SK-N-SH treated with all-trans-retinoic acid at 6 μM for 48 hours (cell line): Measurements from ENCODE around the gene TIMP4.

Experiments
- ATAC-seq: fragments of 200-7000 bp; cut with Tn5 transposase; 3 replicates; pipeline ENCODE4 v1.9.1; 2020; ENCODE audit warnings: mild to moderate bottlenecking, moderate library complexity
- BACH2 ChIP-seq: fragments of 250-450 bp; sonication (Bioruptor Pico); IDR thresholded peaks from 2 replicates; pipeline ENCODE4 v1.9.0; 2021; ENCODE audit warnings: mild to moderate bottlenecking, borderline replicate concordance
- CSDC2 ChIP-seq: fragments of 250-450 bp; sonication (Bioruptor Pico); IDR thresholded peaks from 2 replicates; pipeline ENCODE4 v1.5.0; 2020; ENCODE audit warnings: mild to moderate bottlenecking, moderate library complexity
- ESRRG ChIP-seq: fragments of 250-450 bp; sonication (Bioruptor Pico); IDR thresholded peaks from 2 replicates; pipeline ENCODE4 v1.6.1; 2021; ENCODE audit warnings: mild to moderate bottlenecking
- PPARA ChIP-seq: fragments of 250-450 bp; sonication (Bioruptor Pico); IDR thresholded peaks from 2 replicates; pipeline ENCODE4 v1.5.0; 2020; ENCODE audit warnings: mild to moderate bottlenecking, borderline replicate concordance
- SNAI2 ChIP-seq: fragments of 250-450 bp; sonication (Bioruptor Pico); IDR thresholded peaks from 2 replicates; pipeline ENCODE4 v1.5.0; 2020; ENCODE audit warnings: mild to moderate bottlenecking, moderate library complexity
- TOX ChIP-seq: fragments of 250-450 bp; sonication (Bioruptor Pico); IDR thresholded peaks from 2 replicates; pipeline ENCODE4 v1.8.0; 2021; ENCODE audit warnings: mild to moderate bottlenecking, moderate library complexity, borderline replicate concordance
- ZC3H10 ChIP-seq: fragments of 250-450 bp; sonication (Bioruptor Pico); IDR thresholded peaks from 2 replicates; pipeline ENCODE4 v1.5.1; 2021; ENCODE audit warnings: mild to moderate bottlenecking, moderate library complexity
- ZFP3 ChIP-seq: fragments of 250-450 bp; sonication (Bioruptor Pico); IDR thresholded peaks from 2 replicates; pipeline ENCODE4 v1.5.0; 2020; ENCODE audit warnings: mild to moderate bottlenecking, moderate library complexity
- ZFP30 ChIP-seq: fragments of 450-650 bp; formaldehyde crosslinking; IDR thresholded peaks from 2 replicates; pipeline ENCODE4 v1.5.0; 2022; ENCODE audit warnings: mild to moderate bottlenecking, moderate library complexity
- ZNF565 ChIP-seq: fragments of 450-650 bp; formaldehyde crosslinking; conservative IDR thresholded peaks from 2 replicates; pipeline ENCODE4 v1.5.0; 2020; ENCODE audit warnings: low read depth, mild to moderate bottlenecking, moderate library complexity
- ZNF70 ChIP-seq: fragments of 450-650 bp; formaldehyde crosslinking; IDR thresholded peaks from 2 replicates; pipeline ENCODE4 v1.5.0; 2020; ENCODE audit warnings: mild to moderate bottlenecking, moderate library complexity
- ZNF8 ChIP-seq: fragments of 450-650 bp; formaldehyde crosslinking; IDR thresholded peaks from 2 replicates; pipeline ENCODE4 v1.5.0; 2020; ENCODE audit warnings: mild to moderate bottlenecking, moderate library complexity
- TF ChIP-seq, protein P1 (sequence below): fragments of 250-450 bp; sonication (Bioruptor Pico); IDR thresholded peaks from 2 replicates; pipeline ENCODE4 v1.8.0; 2021; ENCODE audit warnings: low read depth, mild to moderate bottlenecking, moderate library complexity, borderline replicate concordance
- TF ChIP-seq, protein P2 (sequence below): fragments of 250-450 bp; sonication (Bioruptor Pico); IDR thresholded peaks from 2 replicates; pipeline ENCODE4 v1.5.0; 2020; ENCODE audit warnings: mild to moderate bottlenecking, moderate library complexity
- TF ChIP-seq, protein P3 (sequence below): fragments of 250-450 bp; sonication (Bioruptor Pico); IDR thresholded peaks from 2 replicates; pipeline ENCODE4 v1.5.1; 2021; ENCODE audit warnings: mild to moderate bottlenecking, moderate library complexity
- TF ChIP-seq, protein P4 (sequence below): fragments of 250-450 bp; sonication (Bioruptor Pico); IDR thresholded peaks from 2 replicates; pipeline ENCODE4 v1.8.0; 2020; ENCODE audit warnings: mild to moderate bottlenecking, moderate library complexity, borderline replicate concordance

The TIMP4 gene

DNA sequence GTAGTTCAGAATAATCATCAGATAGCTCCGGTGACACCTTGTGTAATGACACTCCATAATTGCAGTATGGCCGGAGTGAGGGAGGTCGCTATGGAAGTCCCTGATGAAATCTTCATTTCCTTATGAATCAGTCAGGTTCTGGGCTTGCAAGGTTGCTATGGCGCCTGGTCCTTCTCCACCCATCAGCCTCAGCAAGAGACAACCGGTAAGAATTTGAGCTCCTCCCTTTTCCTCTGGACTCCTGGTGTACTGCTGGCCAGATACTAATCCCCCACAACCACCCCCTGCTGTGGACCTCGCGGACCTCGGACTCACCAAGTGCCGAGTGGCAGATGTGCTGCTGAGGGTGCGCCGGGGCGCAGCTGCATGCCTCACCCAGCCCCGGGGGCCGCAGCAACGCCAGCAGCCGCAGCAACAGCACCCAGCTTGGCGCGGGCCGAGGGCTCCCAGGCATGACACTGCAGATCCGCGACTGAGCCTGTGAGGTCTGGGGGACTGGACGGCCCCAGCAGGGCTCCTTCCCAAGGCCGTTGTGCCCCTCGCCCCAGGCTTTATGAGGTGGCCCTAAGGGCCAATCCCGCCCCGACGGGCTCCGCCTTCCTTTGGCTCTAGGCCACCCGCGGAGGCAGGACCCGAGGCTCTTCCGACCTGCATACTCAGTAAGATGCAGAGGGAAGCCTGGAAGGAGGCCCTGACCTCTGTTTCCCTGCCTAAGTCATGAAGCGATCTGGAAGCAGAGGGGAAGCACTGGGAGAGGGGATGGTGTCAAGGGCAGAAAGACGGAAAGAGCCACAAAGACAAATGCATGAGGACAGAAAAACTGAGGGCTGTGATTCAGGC is at the start of gene TIMP4:
Gene TIMP4 (minus strand): TSS at position 526 of the 840 bp plus-strand sequence. CDS start 72 bp downstream, at position 454.
- TF ChIP-seq, protein P1, sequence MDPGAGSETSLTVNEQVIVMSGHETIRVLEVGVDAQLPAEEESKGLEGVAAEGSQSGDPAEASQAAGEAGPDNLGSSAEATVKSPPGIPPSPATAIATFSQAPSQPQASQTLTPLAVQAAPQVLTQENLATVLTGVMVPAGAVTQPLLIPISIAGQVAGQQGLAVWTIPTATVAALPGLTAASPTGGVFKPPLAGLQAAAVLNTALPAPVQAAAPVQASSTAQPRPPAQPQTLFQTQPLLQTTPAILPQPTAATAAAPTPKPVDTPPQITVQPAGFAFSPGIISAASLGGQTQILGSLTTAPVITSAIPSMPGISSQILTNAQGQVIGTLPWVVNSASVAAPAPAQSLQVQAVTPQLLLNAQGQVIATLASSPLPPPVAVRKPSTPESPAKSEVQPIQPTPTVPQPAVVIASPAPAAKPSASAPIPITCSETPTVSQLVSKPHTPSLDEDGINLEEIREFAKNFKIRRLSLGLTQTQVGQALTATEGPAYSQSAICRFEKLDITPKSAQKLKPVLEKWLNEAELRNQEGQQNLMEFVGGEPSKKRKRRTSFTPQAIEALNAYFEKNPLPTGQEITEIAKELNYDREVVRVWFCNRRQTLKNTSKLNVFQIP (CRISPR knock-in tag): no peak
- TF ChIP-seq, protein P2, sequence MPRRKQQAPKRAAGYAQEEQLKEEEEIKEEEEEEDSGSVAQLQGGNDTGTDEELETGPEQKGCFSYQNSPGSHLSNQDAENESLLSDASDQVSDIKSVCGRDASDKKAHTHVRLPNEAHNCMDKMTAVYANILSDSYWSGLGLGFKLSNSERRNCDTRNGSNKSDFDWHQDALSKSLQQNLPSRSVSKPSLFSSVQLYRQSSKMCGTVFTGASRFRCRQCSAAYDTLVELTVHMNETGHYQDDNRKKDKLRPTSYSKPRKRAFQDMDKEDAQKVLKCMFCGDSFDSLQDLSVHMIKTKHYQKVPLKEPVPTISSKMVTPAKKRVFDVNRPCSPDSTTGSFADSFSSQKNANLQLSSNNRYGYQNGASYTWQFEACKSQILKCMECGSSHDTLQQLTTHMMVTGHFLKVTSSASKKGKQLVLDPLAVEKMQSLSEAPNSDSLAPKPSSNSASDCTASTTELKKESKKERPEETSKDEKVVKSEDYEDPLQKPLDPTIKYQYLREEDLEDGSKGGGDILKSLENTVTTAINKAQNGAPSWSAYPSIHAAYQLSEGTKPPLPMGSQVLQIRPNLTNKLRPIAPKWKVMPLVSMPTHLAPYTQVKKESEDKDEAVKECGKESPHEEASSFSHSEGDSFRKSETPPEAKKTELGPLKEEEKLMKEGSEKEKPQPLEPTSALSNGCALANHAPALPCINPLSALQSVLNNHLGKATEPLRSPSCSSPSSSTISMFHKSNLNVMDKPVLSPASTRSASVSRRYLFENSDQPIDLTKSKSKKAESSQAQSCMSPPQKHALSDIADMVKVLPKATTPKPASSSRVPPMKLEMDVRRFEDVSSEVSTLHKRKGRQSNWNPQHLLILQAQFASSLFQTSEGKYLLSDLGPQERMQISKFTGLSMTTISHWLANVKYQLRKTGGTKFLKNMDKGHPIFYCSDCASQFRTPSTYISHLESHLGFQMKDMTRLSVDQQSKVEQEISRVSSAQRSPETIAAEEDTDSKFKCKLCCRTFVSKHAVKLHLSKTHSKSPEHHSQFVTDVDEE (CRISPR knock-in tag): no peak
- no peak for TF ChIP-seq ZNF8
- TF ChIP-seq ZFP3 (CRISPR knock-in tag): no peak
- TF ChIP-seq, protein P3, sequence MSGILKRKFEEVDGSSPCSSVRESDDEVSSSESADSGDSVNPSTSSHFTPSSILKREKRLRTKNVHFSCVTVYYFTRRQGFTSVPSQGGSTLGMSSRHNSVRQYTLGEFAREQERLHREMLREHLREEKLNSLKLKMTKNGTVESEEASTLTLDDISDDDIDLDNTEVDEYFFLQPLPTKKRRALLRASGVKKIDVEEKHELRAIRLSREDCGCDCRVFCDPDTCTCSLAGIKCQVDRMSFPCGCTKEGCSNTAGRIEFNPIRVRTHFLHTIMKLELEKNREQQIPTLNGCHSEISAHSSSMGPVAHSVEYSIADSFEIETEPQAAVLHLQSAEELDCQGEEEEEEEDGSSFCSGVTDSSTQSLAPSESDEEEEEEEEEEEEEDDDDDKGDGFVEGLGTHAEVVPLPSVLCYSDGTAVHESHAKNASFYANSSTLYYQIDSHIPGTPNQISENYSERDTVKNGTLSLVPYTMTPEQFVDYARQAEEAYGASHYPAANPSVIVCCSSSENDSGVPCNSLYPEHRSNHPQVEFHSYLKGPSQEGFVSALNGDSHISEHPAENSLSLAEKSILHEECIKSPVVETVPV: no peak
- TF ChIP-seq, protein P4, sequence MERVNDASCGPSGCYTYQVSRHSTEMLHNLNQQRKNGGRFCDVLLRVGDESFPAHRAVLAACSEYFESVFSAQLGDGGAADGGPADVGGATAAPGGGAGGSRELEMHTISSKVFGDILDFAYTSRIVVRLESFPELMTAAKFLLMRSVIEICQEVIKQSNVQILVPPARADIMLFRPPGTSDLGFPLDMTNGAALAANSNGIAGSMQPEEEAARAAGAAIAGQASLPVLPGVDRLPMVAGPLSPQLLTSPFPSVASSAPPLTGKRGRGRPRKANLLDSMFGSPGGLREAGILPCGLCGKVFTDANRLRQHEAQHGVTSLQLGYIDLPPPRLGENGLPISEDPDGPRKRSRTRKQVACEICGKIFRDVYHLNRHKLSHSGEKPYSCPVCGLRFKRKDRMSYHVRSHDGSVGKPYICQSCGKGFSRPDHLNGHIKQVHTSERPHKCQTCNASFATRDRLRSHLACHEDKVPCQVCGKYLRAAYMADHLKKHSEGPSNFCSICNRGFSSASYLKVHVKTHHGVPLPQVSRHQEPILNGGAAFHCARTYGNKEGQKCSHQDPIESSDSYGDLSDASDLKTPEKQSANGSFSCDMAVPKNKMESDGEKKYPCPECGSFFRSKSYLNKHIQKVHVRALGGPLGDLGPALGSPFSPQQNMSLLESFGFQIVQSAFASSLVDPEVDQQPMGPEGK (CRISPR knock-in tag): no peak
- no peak for TF ChIP-seq ZNF70 (CRISPR knock-in tag)
- no peak for TF ChIP-seq CSDC2 (CRISPR knock-in tag)
- TF ChIP-seq ZNF565: no peak
- no peak for TF ChIP-seq TOX (CRISPR knock-in tag)
- no peak for TF ChIP-seq ESRRG (CRISPR knock-in tag)
- no peak for TF ChIP-seq PPARA
- no peak for TF ChIP-seq ZC3H10 (CRISPR knock-in tag)
- ATAC-seq: no peak

DNA sequence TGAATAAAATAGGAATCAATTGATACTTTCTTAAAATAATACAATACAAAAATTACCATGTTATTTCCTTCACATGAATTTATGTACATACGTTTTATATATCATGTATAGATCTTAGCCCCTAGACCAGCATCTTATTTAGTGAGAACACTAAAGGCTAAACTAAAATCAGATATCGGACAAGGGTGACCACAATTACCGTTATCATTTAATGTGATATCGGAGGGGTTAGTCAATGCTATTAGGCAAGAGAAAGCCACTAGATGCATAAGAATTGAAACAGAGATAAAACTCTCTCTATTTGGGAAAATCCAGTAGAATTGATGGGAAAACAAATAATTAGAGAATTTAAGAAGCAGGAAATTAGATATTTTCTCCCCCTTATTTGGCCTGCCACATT is 46.5 kb upstream of the TIMP4 start:
- TF ChIP-seq SNAI2 (no peak), PPARA (no peak), ESRRG (CRISPR knock-in tag) (no peak), ZNF565 (no peak)
- TF ChIP-seq, protein P1 (CRISPR knock-in tag): no peak
- TF ChIP-seq, all 23 proteins: peak for 0

DNA sequence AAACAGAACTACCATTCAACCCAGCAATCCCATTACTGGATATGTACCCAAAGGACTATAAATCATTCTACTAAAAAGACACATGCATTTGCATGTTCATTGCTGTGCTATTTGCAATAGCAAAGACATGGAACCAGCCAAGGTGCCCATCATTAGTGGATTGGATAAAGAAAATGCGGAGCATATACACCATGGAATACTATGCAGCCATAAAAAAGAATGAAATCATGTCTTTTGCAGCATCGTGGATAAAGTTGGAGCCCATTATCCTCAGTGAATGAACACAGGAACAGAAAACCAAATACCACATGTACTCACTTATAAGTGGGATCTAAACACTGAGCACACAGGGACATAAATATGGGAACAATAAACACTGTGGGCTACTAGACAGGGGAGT is 43.1 kb upstream of the TIMP4 start:
- no peak for ATAC-seq
- TF ChIP-seq ESRRG (CRISPR knock-in tag): no peak
- no peak for TF ChIP-seq ZFP30 (CRISPR knock-in tag)
- no peak for TF ChIP-seq ZFP3 (CRISPR knock-in tag)

More for the DNA sequence above, 46.5 kb upstream of the TIMP4 start:
- no peak for ATAC-seq

DNA sequence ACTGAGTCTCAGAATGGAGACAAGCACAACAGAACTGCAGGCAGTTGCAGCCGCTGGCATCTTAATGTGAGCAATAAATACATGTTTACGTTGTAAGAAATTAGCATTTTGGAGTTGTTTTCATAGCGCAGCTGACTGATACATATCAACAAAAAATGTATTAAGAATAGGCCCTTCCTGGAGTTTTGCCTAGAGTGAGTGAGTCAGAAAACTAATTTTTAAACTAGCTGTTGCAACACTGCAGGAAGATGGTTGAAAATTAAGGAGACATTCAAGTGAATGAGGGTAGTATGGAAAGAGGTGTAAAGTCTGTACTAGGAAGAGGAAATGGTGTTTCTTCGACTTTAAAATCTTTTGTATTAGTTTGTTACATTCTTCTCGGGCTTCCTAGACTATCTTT is 39.6 kb upstream of the TIMP4 start:
- no peak for ATAC-seq
- TF ChIP-seq SNAI2: no peak
- TF ChIP-seq, protein P3: no peak
- TF ChIP-seq BACH2 (CRISPR knock-in tag): no peak
